Measurements from ENCODE around the gene RBM43.
"Not testable (repeated sequence)": the region's sequence is repeated elsewhere in the genome, so short reads cannot be mapped to it uniquely, and the experiment has no call there.

RBM43 gene

GRCh38 chr2:151268085-151268484 lies 6.4 kb upstream of the RBM43 start:
- DNase-seq (ENCODE audit: low spot score): no peak

- no peak for DNase-seq (ENCODE audit: low spot score)
These were observed 5.9 kb upstream of the RBM43 start for GRCh38 chr2:151267537-151267936.

- DNase-seq (ENCODE audit: low spot score): no peak
These were observed 4.3 kb upstream of the RBM43 start for GRCh38 chr2:151265991-151266390.

GRCh38 chr2:151264157-151264825 lies 2.6 kb upstream of the RBM43 start:
- DNase-seq (ENCODE audit: low spot score): no peak

- DNase-seq (ENCODE audit: low spot score): no peak
These were observed 966 bp upstream of the RBM43 start for GRCh38 chr2:151262629-151263028.

GRCh38 chr2:151261977-151262291 lies 271 bp upstream of the RBM43 start:
- DNase-seq (ENCODE audit: low spot score): no peak

- DNase-seq (ENCODE audit: low spot score): peak; percentile 4
These were observed 961 bp downstream of the RBM43 start for GRCh38 chr2:151260573-151261230.

- no peak for DNase-seq (ENCODE audit: low spot score)
These were observed 3.5 kb downstream of the RBM43 start for GRCh38 chr2:151258121-151258520.

GRCh38 chr2:151252646-151253045 lies 9.0 kb downstream of the RBM43 start:
- no peak for DNase-seq (ENCODE audit: low spot score)

GRCh38 chr2:151251012-151251411 lies 10.7 kb downstream of the RBM43 start:
- no peak for DNase-seq (ENCODE audit: low spot score)

- DNase-seq (ENCODE audit: low spot score): no peak
These were observed 14.2 kb downstream of the RBM43 start for GRCh38 chr2:151247432-151247831.

- no peak for DNase-seq (ENCODE audit: low spot score)
These were observed 15.5 kb downstream of the RBM43 start for GRCh38 chr2:151246152-151246551.

GRCh38 chr2:151243468-151243867 lies 18.2 kb downstream of the RBM43 start:
- DNase-seq (ENCODE audit: low spot score): no peak

- DNase-seq (ENCODE audit: low spot score): no peak
These were observed 20.4 kb downstream of the RBM43 start for GRCh38 chr2:151241224-151241623.

GRCh38 chr2:151240433-151240832 lies 21.2 kb downstream of the RBM43 start:
- DNase-seq (ENCODE audit: low spot score): no peak

GRCh38 chr2:151239624-151240023 lies 22.0 kb downstream of the RBM43 start:
- DNase-seq (ENCODE audit: low spot score): no peak

- DNase-seq (ENCODE audit: low spot score): peak; percentile 52
These were observed 22.9 kb downstream of the RBM43 start for GRCh38 chr2:151238527-151239487.

- DNase-seq (ENCODE audit: low spot score): no peak
These were observed 24.1 kb downstream of the RBM43 start for GRCh38 chr2:151237422-151238025.

- DNase-seq (ENCODE audit: low spot score): not testable (repeated sequence)
These were observed 27.9 kb downstream of the RBM43 start for GRCh38 chr2:151233760-151234159.

GRCh38 chr2:151233288-151233687 lies 28.4 kb downstream of the RBM43 start:
- not testable (repeated sequence) for DNase-seq (ENCODE audit: low spot score)

- DNase-seq (ENCODE audit: low spot score): no peak
These were observed 31.0 kb downstream of the RBM43 start for GRCh38 chr2:151230627-151231140.

GRCh38 chr2:151228847-151229512 lies 32.7 kb downstream of the RBM43 start:
- DNase-seq (ENCODE audit: low spot score): no peak

Measured in putamen (tissue), 1 donor.